Right atrium auricular region (tissue), 2 donors: Measurements from ENCODE around the gene SLC16A12. TPM values are rescaled to one million over a fixed set of nuclear protein-coding genes. Genes with fewer than 3 reads are reported as not detected.
A peak's percentile ranks its signal among the peaks of the same experiment; 100 is the strongest.

Experiments
- DNase-seq: peaks from one replicate; pipeline ENCODE4 v3.0.0-alpha.2; 2019; ENCODE audit warnings: low spot score
- H3K27ac ChIP-seq, 2 donors: fragments of 200-600 bp; sonication (generic); 1 replicate in 1 of 2; 2 replicates in 1 of 2; pipeline ENCODE4 v1.5.1; 2016 to 2019
- H3K27me3 ChIP-seq, 2 donors: fragments of 200-600 bp; sonication (generic); one replicate each; pipeline versions ENCODE4 v1.5.1 to v1.6.0; 2017 to 2019
- H3K36me3 ChIP-seq: fragments of 200-600 bp; sonication (generic); one replicate; pipeline ENCODE4 v1.5.1; 2016
- H3K4me1 ChIP-seq, 2 donors: fragments of 200-600 bp; sonication (generic); one replicate each; pipeline versions ENCODE4 v1.5.1 to v1.6.0; 2017 to 2019
- H3K4me3 ChIP-seq, 2 donors: fragments of 200-600 bp; sonication (generic); 1 replicate in 1 of 2; 2 replicates in 1 of 2; pipeline ENCODE4 v1.5.1; 2017 to 2019; ENCODE audit warnings: mild to moderate bottlenecking in 1 of 2, moderate library complexity in 1 of 2
- H3K9me3 ChIP-seq, 2 donors: fragments of 200-600 bp; sonication (generic); one replicate each; pipeline ENCODE4 v1.5.1; 2019
- CTCF ChIP-seq, 2 donors: fragments of 200-600 bp; sonication (generic); IDR thresholded peaks; one replicate each; pipeline ENCODE4 v1.5.1; 2019; ENCODE audit warnings: antibody characterized with exemption in 2 of 2
- total RNA-seq, 2 donors: library from RNA; depleted of rRNA; stranded (reverse); fragments of >200 nt; gene quantifications; one replicate each; pipeline ENCODE4 v1.1.0, GENCODE V29; 2016

The SLC16A12 gene
- total RNA-seq, 2 donors from 2014 or later = 6.0 to 10.0 TPM

- Histone ChIP-seq H3K36me3 (no peaks in the 10 kb centered on the region), H3K27me3 (no peaks in the 10 kb centered on the region), H3K9me3 (no peaks in the 10 kb centered on the region), H3K27ac (no peak overlapping the region), H3K4me3 (no peak overlapping the region), H3K4me1 (peaks cover 0 to 19% of the 10 kb centered on the region in 2 donors)
- no peak for DNase-seq
- no peak for TF ChIP-seq CTCF (IDR thresholded peaks at IDR 0.05)
Observed at GRCh38 chr10:89505640-89506275, 29.6 kb downstream of the SLC16A12 start.

- no peak for TF ChIP-seq CTCF (IDR thresholded peaks at IDR 0.05)
- H3K9me3 ChIP-seq = no peaks in the 10 kb centered on the region
- no peaks in the 10 kb centered on the region for H3K36me3 ChIP-seq
- no peak overlapping the region for H3K27ac ChIP-seq
- H3K4me1 ChIP-seq = peaks cover 0 to 19% of the 10 kb centered on the region in 2 donors
- H3K4me3 ChIP-seq = no peak overlapping the region
- DNase-seq = no peak
- H3K27me3 ChIP-seq = no peaks in the 10 kb centered on the region
Observed at GRCh38 chr10:89504691-89505090, 30.7 kb downstream of the SLC16A12 start.

GRCh38 chr10:89503652-89504370 lies 31.6 kb downstream of the SLC16A12 start:
- Histone ChIP-seq H3K27ac (peak overlapping the region; percentile 41 to 47), H3K4me1 (peaks cover 0 to 19% of the 10 kb centered on the region in 2 donors), H3K9me3 (no peaks in the 10 kb centered on the region), H3K27me3 (no peaks in the 10 kb centered on the region), H3K4me3 (no peak overlapping the region), H3K36me3 (no peaks in the 10 kb centered on the region)
- DNase-seq = no peak
- TF ChIP-seq CTCF (IDR thresholded peaks at IDR 0.05) = no peak

GRCh38 chr10:89503151-89503550 lies 32.2 kb downstream of the SLC16A12 start:
- no peak for DNase-seq
- Histone ChIP-seq H3K4me1 (peaks cover 0 to 19% of the 10 kb centered on the region in 2 donors), H3K36me3 (no peaks in the 10 kb centered on the region), H3K4me3 (no peak overlapping the region), H3K27ac (peak overlapping the region; percentile 41 to 47), H3K9me3 (no peaks in the 10 kb centered on the region), H3K27me3 (no peaks in the 10 kb centered on the region)
- TF ChIP-seq CTCF (IDR thresholded peaks at IDR 0.05) = no peak

- H3K4me1 ChIP-seq = peaks cover 0 to 19% of the 10 kb centered on the region in 2 donors
- no peaks in the 10 kb centered on the region for H3K36me3 ChIP-seq
- no peak overlapping the region for H3K4me3 ChIP-seq
- peak overlapping the region in 1 of 2 donors; percentile 25 for H3K27ac ChIP-seq
- TF ChIP-seq CTCF (IDR thresholded peaks at IDR 0.05) = no peak
- DNase-seq = no peak
- no peaks in the 10 kb centered on the region for H3K9me3 ChIP-seq
- no peaks in the 10 kb centered on the region for H3K27me3 ChIP-seq
Observed at GRCh38 chr10:89502549-89502948, 32.8 kb downstream of the SLC16A12 start.
